Measurements from ENCODE around the gene ZNF106.

DNA sequence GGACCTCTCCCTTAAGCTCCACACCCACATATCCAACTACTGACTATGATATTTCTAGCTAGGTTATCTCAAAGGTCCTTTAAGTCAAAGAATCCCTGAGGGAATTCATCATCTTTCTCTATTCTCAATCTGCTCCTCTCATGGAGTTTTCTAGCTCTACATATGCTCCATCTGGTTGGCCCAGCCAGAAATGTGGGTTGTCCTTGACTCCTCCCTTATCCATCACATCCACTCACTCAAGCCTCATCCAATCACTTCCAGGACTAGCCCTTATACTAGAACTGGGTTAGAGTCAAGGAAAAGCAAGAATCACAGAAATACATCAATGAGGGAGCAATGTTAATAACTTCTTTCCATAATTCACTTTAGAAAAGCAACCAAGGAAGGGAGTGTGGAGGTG lies 45.4 kb downstream of the ZNF106 start:
- TF ChIP-seq ARNT (IDR thresholded peaks at IDR 0.05) (no peak), FOXM1 (IDR thresholded peaks at IDR 0.05; ENCODE audit: borderline replicate concordance) (no peak), NFRKB (IDR thresholded peaks at IDR 0.05) (no peak)

Measured in HEK293T (cell line).